OCI-LY1 (cell line): ENCODE measurements around the gene ARL3.

ENCODE experiments used
- H2AFZ ChIP-seq: fragments of 200-600 bp; sonication (generic), shearing (Covaris generic); 2 replicates; pipeline ENCODE4 v1.6.0; 2014; ENCODE audit warnings: antibody characterized with exemption, mild to moderate bottlenecking, low read length
- H3F3A ChIP-seq: fragments of 200-600 bp; sonication (generic), shearing (Covaris generic); 2 replicates; pipeline ENCODE4 v1.6.0; 2014; ENCODE audit warnings: mild to moderate bottlenecking, antibody characterized with exemption, low read length, moderate library complexity; ENCODE audit not compliant: insufficient read depth
- H3K27ac ChIP-seq: fragments of 200-600 bp; sonication (generic); 2 replicates; pipeline ENCODE4 v1.5.1; 2014; ENCODE audit warnings: low read length, mixed run types, mild to moderate bottlenecking, low read depth; ENCODE audit not compliant: poor library complexity, severe bottlenecking
- H3K27me3 ChIP-seq: fragments of 200-600 bp; sonication (generic); 2 replicates; pipeline ENCODE4 v1.6.0; 2014; ENCODE audit warnings: antibody characterized with exemption, mild to moderate bottlenecking, low read length, moderate library complexity; ENCODE audit not compliant: insufficient read depth
- H3K36me3 ChIP-seq: fragments of 200-600 bp; sonication (generic); 2 replicates; pipeline ENCODE4 v1.6.1; 2014; ENCODE audit warnings: mild to moderate bottlenecking, antibody characterized with exemption, low read length, moderate library complexity, mixed read lengths; ENCODE audit not compliant: insufficient read depth
- H3K4me1 ChIP-seq: fragments of 200-600 bp; sonication (generic); 2 replicates; pipeline ENCODE4 v1.5.1; 2014; ENCODE audit warnings: mild to moderate bottlenecking, low read length, moderate library complexity; ENCODE audit not compliant: insufficient read depth, severe bottlenecking
- H3K4me2 ChIP-seq: fragments of 200-600 bp; sonication (generic), shearing (Covaris generic); 2 replicates; pipeline ENCODE4 v1.6.1; 2014; ENCODE audit warnings: low read length
- H3K4me3 ChIP-seq: fragments of 200-600 bp; sonication (generic); 2 replicates; pipeline ENCODE4 v1.5.1; 2014; ENCODE audit warnings: low read length, low read depth, mild to moderate bottlenecking, mixed read lengths; ENCODE audit not compliant: poor library complexity, severe bottlenecking
- H3K79me2 ChIP-seq: fragments of 200-600 bp; shearing (Covaris generic); 2 replicates; pipeline ENCODE4 v1.6.1; 2016; ENCODE audit warnings: mixed run types, low read length, mixed read lengths; ENCODE audit not compliant: insufficient read depth
- H3K9ac ChIP-seq: fragments of 200-600 bp; sonication (generic), shearing (Covaris generic); 2 replicates; pipeline ENCODE4 v1.6.1; 2014; ENCODE audit warnings: mild to moderate bottlenecking, low read length, mixed read lengths
- H3K9me2 ChIP-seq: fragments of 200-600 bp; sonication (generic), shearing (Covaris generic); 2 replicates; pipeline ENCODE4 v1.6.1; 2014; ENCODE audit warnings: low read depth, mild to moderate bottlenecking, low read length, mixed read lengths
- H3K9me3 ChIP-seq: fragments of 200-600 bp; shearing (Covaris generic); 2 replicates; pipeline ENCODE4 v1.6.1; 2014; ENCODE audit warnings: low read length, mixed read lengths
- H4K20me1 ChIP-seq: fragments of 200-600 bp; sonication (generic), shearing (Covaris generic); 2 replicates; pipeline ENCODE4 v1.6.0; 2016; ENCODE audit warnings: mild to moderate bottlenecking, low read length; ENCODE audit not compliant: insufficient read depth
- CTCF ChIP-seq: fragments of 200-600 bp; sonication (generic), shearing (Covaris generic); IDR thresholded peaks from 2 replicates; pipeline ENCODE4 v1.5.1; 2017; ENCODE audit warnings: mild to moderate bottlenecking, antibody characterized with exemption, low read length, moderate library complexity, mixed read lengths
- EZH2 ChIP-seq: fragments of 200-600 bp; sonication (generic), shearing (Covaris generic); IDR thresholded peaks from 2 replicates; pipeline ENCODE4 v1.8.0; 2017; ENCODE audit warnings: borderline replicate concordance, mixed run types, mild to moderate bottlenecking, antibody characterized with exemption, low read length, moderate library complexity, mixed read lengths

ARL3 gene

GRCh38 chr10:102650655-102651454 is 63.3 kb downstream of the ARL3 start:
- TF ChIP-seq EZH2: no peak
- peak overlapping the region; percentile 90 for H3K4me3 ChIP-seq
- peak overlapping the region; percentile 83 for H3K9ac ChIP-seq
- H3K9me3 ChIP-seq: no peaks in the 10 kb centered on the region
- H3K79me2 ChIP-seq: peaks cover 9% of the 10 kb centered on the region; the same call in 1 of the 2 replicates
- no peaks in the 10 kb centered on the region for H4K20me1 ChIP-seq
- peaks cover 9% of the 10 kb centered on the region for H3F3A ChIP-seq
- peaks cover 25% of the 10 kb centered on the region for H3K36me3 ChIP-seq
- no peaks in the 10 kb centered on the region for H3K9me2 ChIP-seq
- peak overlapping the region; percentile 98 for H3K27ac ChIP-seq
- no peak overlapping the region for H2AFZ ChIP-seq
- no peaks in the 10 kb centered on the region for H3K27me3 ChIP-seq
- peaks cover 79% of the 10 kb centered on the region for H3K4me1 ChIP-seq
- H3K4me2 ChIP-seq: peak overlapping the region; percentile 94

GRCh38 chr10:102649797-102650654 is 64.2 kb downstream of the ARL3 start:
- peaks cover 79% of the 10 kb centered on the region for H3K4me1 ChIP-seq
- H3K27me3 ChIP-seq: no peaks in the 10 kb centered on the region
- peak overlapping the region; percentile 94 for H3K4me2 ChIP-seq
- H3K79me2 ChIP-seq: peaks cover 9% of the 10 kb centered on the region; the same call in 1 of the 2 replicates
- H3K36me3 ChIP-seq: peaks cover 16% of the 10 kb centered on the region; the same call in 1 of the 2 replicates
- peak overlapping the region; percentile 90 for H3K4me3 ChIP-seq
- no peak for TF ChIP-seq CTCF
- TF ChIP-seq EZH2: no peak
- H3K9ac ChIP-seq: peak overlapping the region; percentile 83
- no peaks in the 10 kb centered on the region for H4K20me1 ChIP-seq
- H3K9me3 ChIP-seq: no peaks in the 10 kb centered on the region
- H3K27ac ChIP-seq: peak overlapping the region; percentile 98
- H3F3A ChIP-seq: peaks cover 9% of the 10 kb centered on the region
- H2AFZ ChIP-seq: no peak overlapping the region
- H3K9me2 ChIP-seq: no peaks in the 10 kb centered on the region

GRCh38 chr10:102648889-102649796 is 65.1 kb downstream of the ARL3 start:
- no peak for TF ChIP-seq CTCF
- no peak for TF ChIP-seq EZH2
- Histone ChIP-seq H3K9ac (peak overlapping the region; percentile 83), H3K4me1 (peaks cover 79% of the 10 kb centered on the region), H3F3A (peaks cover 9% of the 10 kb centered on the region), H3K4me3 (peak overlapping the region; percentile 90), H3K9me3 (no peaks in the 10 kb centered on the region), H4K20me1 (no peaks in the 10 kb centered on the region), H2AFZ (no peak overlapping the region), H3K4me2 (peak overlapping the region; percentile 94), H3K79me2 (peaks cover 9% of the 10 kb centered on the region; the same call in 1 of the 2 replicates), H3K27me3 (no peaks in the 10 kb centered on the region), H3K27ac (peak overlapping the region; percentile 98), H3K36me3 (peaks cover 10% of the 10 kb centered on the region; the same call in 1 of the 2 replicates), H3K9me2 (no peaks in the 10 kb centered on the region)
